DND-41 (cell line): ENCODE measurements around the gene ARID3A.

Experiments
- ATAC-seq: fragments of 200-7000 bp; cut with Tn5 transposase; 3 replicates; pipeline ENCODE4 v1.9.1; 2021; ENCODE audit warnings: low read depth; ENCODE audit not compliant: insufficient read depth
- DNase-seq: peaks from one replicate; pipeline ENCODE4 v3.0.0-alpha.2; 2020
- H2AFZ ChIP-seq: 2 replicates; pipeline ENCODE4 v1.6.0; 2012; ENCODE audit warnings: low read depth, low read length
- H3K27ac ChIP-seq: 2 replicates; pipeline ENCODE4 v1.5.1; 2012; ENCODE audit warnings: low read length, inconsistent platforms
- H3K27me3 ChIP-seq: fragments of 200-600 bp; sonication (generic); 2 replicates; pipeline ENCODE4 v1.6.0; 2012; ENCODE audit warnings: low read length, mild to moderate bottlenecking, inconsistent platforms; ENCODE audit not compliant: insufficient read depth, poor library complexity
- H3K36me3 ChIP-seq: 2 replicates; pipeline ENCODE4 v1.5.1; 2012; ENCODE audit warnings: low read length, inconsistent platforms; ENCODE audit not compliant: insufficient read depth
- H3K4me1 ChIP-seq: 2 replicates; pipeline ENCODE4 v1.5.1; 2012; ENCODE audit warnings: mild to moderate bottlenecking, low read length; ENCODE audit not compliant: insufficient read depth
- H3K4me2 ChIP-seq: 2 replicates; pipeline ENCODE4 v1.6.0; 2012; ENCODE audit warnings: mild to moderate bottlenecking, moderate library complexity, low read length, inconsistent platforms; ENCODE audit not compliant: insufficient read depth
- H3K4me3 ChIP-seq, 2 experiments: fragments of 200-600 bp in 1 of 2; shearing (Covaris generic) in 1 of 2; 2 replicates each; pipeline ENCODE4 v1.5.1; 2012 to 2016; ENCODE audit warnings: inconsistent platforms in 2 of 2, low read length in 2 of 2, mild to moderate bottlenecking in 2 of 2, low read depth in 1 of 2, moderate library complexity in 1 of 2
- H3K79me2 ChIP-seq: 2 replicates; pipeline ENCODE4 v1.6.0; 2012; ENCODE audit warnings: low read length, inconsistent platforms; ENCODE audit not compliant: insufficient read depth
- H3K9ac ChIP-seq: 2 replicates; pipeline ENCODE4 v1.6.0; 2012; ENCODE audit warnings: low read depth, mild to moderate bottlenecking, inconsistent platforms, low read length, moderate library complexity
- H3K9me3 ChIP-seq: 2 replicates; pipeline ENCODE4 v1.5.1; 2012; ENCODE audit warnings: low read length, moderate library complexity, mild to moderate bottlenecking, inconsistent platforms; ENCODE audit not compliant: insufficient read depth, severe bottlenecking
- H4K20me1 ChIP-seq: 2 replicates; pipeline ENCODE4 v1.6.0; 2012; ENCODE audit warnings: low read length; ENCODE audit not compliant: insufficient read depth
- EZH2 ChIP-seq: IDR thresholded peaks from 3 replicates; pipeline ENCODE4 v1.6.1; 2012; ENCODE audit warnings: borderline replicate concordance, low read depth, mild to moderate bottlenecking, moderate library complexity, low read length, inconsistent platforms; ENCODE audit not compliant: severe bottlenecking
- TF ChIP-seq, protein P1 (sequence below): IDR thresholded peaks from 2 replicates; pipeline ENCODE4 v1.5.1; 2012; ENCODE audit warnings: borderline replicate concordance, low read length, moderate library complexity, mild to moderate bottlenecking; ENCODE audit not compliant: poor library complexity, severe bottlenecking; ENCODE audit errors: extremely low read depth

Gene ARID3A

DNA sequence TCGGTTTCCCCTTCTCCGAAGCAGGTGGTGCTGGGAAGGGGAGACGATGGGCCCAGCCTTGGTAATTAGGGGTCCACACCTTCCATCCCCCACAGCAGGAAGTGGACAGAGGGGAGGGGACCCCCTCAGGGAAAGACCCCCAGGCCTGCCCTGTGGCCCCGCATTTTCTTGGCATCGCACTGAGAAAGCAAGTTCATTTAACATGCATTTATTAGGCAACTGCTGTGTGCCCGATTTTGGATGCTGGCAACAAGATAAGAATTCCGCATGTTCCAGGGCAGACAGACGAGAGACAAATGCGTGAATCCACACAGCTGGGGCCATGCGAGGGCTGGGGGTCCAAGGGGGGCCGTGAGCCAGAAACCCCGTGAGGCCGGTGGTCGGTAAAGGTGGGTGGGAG is 28.4 kb downstream of the ARID3A start:
- H3K9ac ChIP-seq = no peak overlapping the region
- DNase-seq = no peak
- TF ChIP-seq EZH2 = no peak
- TF ChIP-seq, protein P1, sequence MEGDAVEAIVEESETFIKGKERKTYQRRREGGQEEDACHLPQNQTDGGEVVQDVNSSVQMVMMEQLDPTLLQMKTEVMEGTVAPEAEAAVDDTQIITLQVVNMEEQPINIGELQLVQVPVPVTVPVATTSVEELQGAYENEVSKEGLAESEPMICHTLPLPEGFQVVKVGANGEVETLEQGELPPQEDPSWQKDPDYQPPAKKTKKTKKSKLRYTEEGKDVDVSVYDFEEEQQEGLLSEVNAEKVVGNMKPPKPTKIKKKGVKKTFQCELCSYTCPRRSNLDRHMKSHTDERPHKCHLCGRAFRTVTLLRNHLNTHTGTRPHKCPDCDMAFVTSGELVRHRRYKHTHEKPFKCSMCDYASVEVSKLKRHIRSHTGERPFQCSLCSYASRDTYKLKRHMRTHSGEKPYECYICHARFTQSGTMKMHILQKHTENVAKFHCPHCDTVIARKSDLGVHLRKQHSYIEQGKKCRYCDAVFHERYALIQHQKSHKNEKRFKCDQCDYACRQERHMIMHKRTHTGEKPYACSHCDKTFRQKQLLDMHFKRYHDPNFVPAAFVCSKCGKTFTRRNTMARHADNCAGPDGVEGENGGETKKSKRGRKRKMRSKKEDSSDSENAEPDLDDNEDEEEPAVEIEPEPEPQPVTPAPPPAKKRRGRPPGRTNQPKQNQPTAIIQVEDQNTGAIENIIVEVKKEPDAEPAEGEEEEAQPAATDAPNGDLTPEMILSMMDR = no peak
- no peak overlapping the region for H3K27ac ChIP-seq
- H3K9me3 ChIP-seq = no peaks in the 10 kb centered on the region
- no peaks in the 10 kb centered on the region for H3K4me1 ChIP-seq
- no peak overlapping the region for H3K4me3 ChIP-seq
- H3K36me3 ChIP-seq = peaks cover 5% of the 10 kb centered on the region
- peaks cover 43% of the 10 kb centered on the region for H4K20me1 ChIP-seq
- ATAC-seq = no peak
- H3K27me3 ChIP-seq = no peaks in the 10 kb centered on the region
- no peak overlapping the region for H2AFZ ChIP-seq
- H3K79me2 ChIP-seq = peaks cover 43% of the 10 kb centered on the region
- H3K4me2 ChIP-seq = no peak overlapping the region

GRCh38 chr19:954672-955494 is 29.0 kb downstream of the ARID3A start:
- no peak overlapping the region for H3K9ac ChIP-seq
- DNase-seq = no peak

GRCh38 chr19:955803-956765 is 30.2 kb downstream of the ARID3A start:
- ATAC-seq = no peak
- Histone ChIP-seq H3K27ac (no peak overlapping the region), H3K4me3 (no peak overlapping the region), H3K9me3 (no peaks in the 10 kb centered on the region), H4K20me1 (peaks cover 44% of the 10 kb centered on the region), H3K36me3 (peaks cover 21% of the 10 kb centered on the region), H3K27me3 (no peaks in the 10 kb centered on the region), H3K4me2 (no peak overlapping the region), H3K9ac (no peak overlapping the region), H3K4me1 (no peaks in the 10 kb centered on the region), H2AFZ (no peak overlapping the region), H3K79me2 (peaks cover 41% of the 10 kb centered on the region)
- no peak for DNase-seq
- TF ChIP-seq, protein P1 = no peak
- no peak for TF ChIP-seq EZH2

More at GRCh38 chr19:954672-955494, 29.0 kb downstream of the ARID3A start:
- no peaks in the 10 kb centered on the region for H3K27me3 ChIP-seq
- ATAC-seq = no peak
- H3K9me3 ChIP-seq = no peaks in the 10 kb centered on the region
- no peak overlapping the region for H3K27ac ChIP-seq
- H3K4me3 ChIP-seq = no peak overlapping the region
- H3K79me2 ChIP-seq = peaks cover 41% of the 10 kb centered on the region
- peaks cover 11% of the 10 kb centered on the region for H3K36me3 ChIP-seq
- H3K4me2 ChIP-seq = no peak overlapping the region
- H3K4me1 ChIP-seq = no peaks in the 10 kb centered on the region
- no peak for TF ChIP-seq EZH2
- TF ChIP-seq, protein P1 = no peak
- peaks cover 44% of the 10 kb centered on the region for H4K20me1 ChIP-seq
- H2AFZ ChIP-seq = no peak overlapping the region
